GM21360 (cell line): ENCODE results near the gene IFT57.

Experiments used
- ATAC-seq: cut with Tn5 transposase; IDR thresholded peaks from one replicate; pipeline ENCODE4 v1.9.1; 2021; ENCODE audit warnings: mild to moderate bottlenecking, moderate library complexity; ENCODE audit not compliant: unreplicated experiment

Gene IFT57

GRCh38 chr3:108127301-108127988 lies 94.8 kb downstream of the IFT57 start:
- ATAC-seq, result no peak

GRCh38 chr3:108126348-108126747 lies 95.9 kb downstream of the IFT57 start:
- ATAC-seq, result no peak

- peak; percentile 42 for ATAC-seq
Measured at GRCh38 chr3:108125550-108126071, 96.6 kb downstream of the IFT57 start.

GRCh38 chr3:108125153-108125543 lies 97.1 kb downstream of the IFT57 start:
- no peak for ATAC-seq

GRCh38 chr3:108124337-108125152 lies 97.7 kb downstream of the IFT57 start:
- ATAC-seq, result peak; percentile 84

- no peak for ATAC-seq
Measured at GRCh38 chr3:108123326-108123725, 98.9 kb downstream of the IFT57 start.

- ATAC-seq, result no peak
Measured at GRCh38 chr3:108122276-108122675, 99.9 kb downstream of the IFT57 start.

- ATAC-seq, result no peak
Measured at GRCh38 chr3:108119398-108120104, 102.7 kb downstream of the IFT57 start.

GRCh38 chr3:108118038-108118768 lies 104.0 kb downstream of the IFT57 start:
- no peak for ATAC-seq

- ATAC-seq, result no peak
Measured at GRCh38 chr3:108117241-108117775, 104.9 kb downstream of the IFT57 start.

GRCh38 chr3:108114423-108115065 lies 107.7 kb downstream of the IFT57 start:
- no peak for ATAC-seq

- ATAC-seq, result no peak
Measured at GRCh38 chr3:108113975-108114374, 108.2 kb downstream of the IFT57 start.

- ATAC-seq, result no peak
Measured at GRCh38 chr3:108110934-108111333, 111.3 kb downstream of the IFT57 start.
